Hepatocyte (in vitro differentiated cells): ENCODE measurements around the gene APOE. TPM values are rescaled to one million over a fixed set of nuclear protein-coding genes. Genes with fewer than 3 reads are reported as not detected.

Experiments used
- DNase-seq: peaks from one replicate; pipeline ENCODE4 v3.0.0-alpha.2; 2016; ENCODE audit warnings: low spot score
- H2AFZ ChIP-seq: fragments of 200-600 bp; sonication (generic); 2 replicates; pipeline ENCODE4 v1.6.0; 2016; ENCODE audit warnings: antibody characterized with exemption, mild to moderate bottlenecking
- H3K27ac ChIP-seq: fragments of 200-600 bp; sonication (generic); 2 replicates; pipeline ENCODE4 v1.5.1; 2016; ENCODE audit warnings: mild to moderate bottlenecking
- H3K27me3 ChIP-seq: fragments of 200-600 bp; sonication (generic); 2 replicates; pipeline ENCODE4 v1.6.1; 2016
- H3K36me3 ChIP-seq: fragments of 200-600 bp; sonication (generic); replicated peaks from 2 replicates; pipeline ENCODE4 v1.5.1; 2016; ENCODE audit warnings: low read depth; ENCODE audit not compliant: insufficient read depth
- H3K4me1 ChIP-seq: fragments of 200-600 bp; sonication (generic); 2 replicates; pipeline ENCODE4 v1.5.1; 2016; ENCODE audit warnings: mild to moderate bottlenecking, moderate library complexity; ENCODE audit not compliant: insufficient read depth
- H3K4me2 ChIP-seq: fragments of 200-600 bp; sonication (generic); 2 replicates; pipeline ENCODE4 v1.6.0; 2016
- H3K4me3 ChIP-seq: fragments of 200-600 bp; sonication (generic); 2 replicates; pipeline ENCODE4 v1.5.1; 2016; ENCODE audit warnings: mild to moderate bottlenecking
- H3K79me2 ChIP-seq: fragments of 200-600 bp; sonication (generic); 2 replicates; pipeline ENCODE4 v1.6.0; 2017; ENCODE audit warnings: mild to moderate bottlenecking
- H3K9me2 ChIP-seq: fragments of 200-600 bp; sonication (generic); replicated peaks from 2 replicates; pipeline ENCODE4 v1.6.0; 2017; ENCODE audit warnings: mild to moderate bottlenecking; ENCODE audit not compliant: insufficient read depth
- H3K9me3 ChIP-seq: fragments of 200-600 bp; sonication (generic); 2 replicates; pipeline ENCODE4 v1.5.1; 2016; ENCODE audit warnings: low read depth, mild to moderate bottlenecking
- H4K20me1 ChIP-seq: fragments of 200-600 bp; sonication (generic); 2 replicates; pipeline ENCODE4 v1.6.0; 2016; ENCODE audit warnings: mild to moderate bottlenecking; ENCODE audit not compliant: insufficient read depth, poor library complexity, severe bottlenecking
- EZH2 ChIP-seq: fragments of 200-600 bp; sonication (generic); IDR thresholded peaks from 2 replicates; pipeline ENCODE4 v1.6.1; 2016; ENCODE audit warnings: antibody characterized with exemption, mild to moderate bottlenecking, borderline replicate concordance
- EZH2phosphoT487 ChIP-seq: fragments of 200-600 bp; sonication (generic); IDR thresholded peaks from one replicate; pipeline ENCODE4 v1.6.1; 2018; ENCODE audit warnings: antibody characterized with exemption, mild to moderate bottlenecking, low read depth, moderate library complexity; ENCODE audit not compliant: unreplicated experiment, severe bottlenecking
- WGBS: methylation state at CpG from one replicate; pipeline ENCODE4 v1.1.6; 2016; ENCODE audit warnings: low lambda C conversion rate; ENCODE audit errors: missing lambda C conversion rate; 5-methylcytosine and 5-hydroxymethylcytosine counted together
- polyA plus RNA-seq: library from polyadenylated mRNA; unstranded; fragments of >200 nt; fragmentation: Nextera tagmentation; extraction: Ambion mirVana; gene quantifications from 2 replicates; pipeline ENCODE4 v1.2.1, GENCODE V29; 2016
- total RNA-seq: library from RNA; depleted of rRNA; stranded (reverse); fragments of >200 nt; gene quantifications from 2 replicates; pipeline ENCODE4 v1.2.3, GENCODE V29; 2014
- TF ChIP-seq, protein P1 (sequence below): fragments of 200-600 bp; sonication (generic); IDR thresholded peaks from 2 replicates; pipeline ENCODE4 v1.5.1; 2016; ENCODE audit warnings: antibody characterized with exemption, mild to moderate bottlenecking; ENCODE audit not compliant: poor library complexity

The APOE gene
- total and polyA plus RNA-seq, 2 experiments from 2014 or later = 3,946 to 4,019 TPM

DNA sequence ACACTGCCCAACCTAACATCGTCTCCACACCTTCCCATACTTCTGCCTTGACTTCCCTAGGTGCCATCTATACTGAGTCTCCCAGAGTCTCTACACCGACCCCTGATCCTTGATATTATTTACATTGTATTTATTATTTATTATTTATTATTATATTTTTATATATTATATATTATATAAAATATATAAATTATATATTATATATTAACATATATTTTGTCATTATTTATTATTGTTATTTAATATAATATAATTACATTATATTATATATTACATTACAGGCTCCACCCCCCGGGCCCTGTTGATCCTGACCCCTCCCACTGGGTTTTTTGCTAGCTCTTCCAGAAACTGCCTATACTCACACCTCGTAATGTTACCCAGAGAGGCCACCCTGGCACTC is 32.9 kb upstream of the APOE start:
- TF ChIP-seq, protein P1, sequence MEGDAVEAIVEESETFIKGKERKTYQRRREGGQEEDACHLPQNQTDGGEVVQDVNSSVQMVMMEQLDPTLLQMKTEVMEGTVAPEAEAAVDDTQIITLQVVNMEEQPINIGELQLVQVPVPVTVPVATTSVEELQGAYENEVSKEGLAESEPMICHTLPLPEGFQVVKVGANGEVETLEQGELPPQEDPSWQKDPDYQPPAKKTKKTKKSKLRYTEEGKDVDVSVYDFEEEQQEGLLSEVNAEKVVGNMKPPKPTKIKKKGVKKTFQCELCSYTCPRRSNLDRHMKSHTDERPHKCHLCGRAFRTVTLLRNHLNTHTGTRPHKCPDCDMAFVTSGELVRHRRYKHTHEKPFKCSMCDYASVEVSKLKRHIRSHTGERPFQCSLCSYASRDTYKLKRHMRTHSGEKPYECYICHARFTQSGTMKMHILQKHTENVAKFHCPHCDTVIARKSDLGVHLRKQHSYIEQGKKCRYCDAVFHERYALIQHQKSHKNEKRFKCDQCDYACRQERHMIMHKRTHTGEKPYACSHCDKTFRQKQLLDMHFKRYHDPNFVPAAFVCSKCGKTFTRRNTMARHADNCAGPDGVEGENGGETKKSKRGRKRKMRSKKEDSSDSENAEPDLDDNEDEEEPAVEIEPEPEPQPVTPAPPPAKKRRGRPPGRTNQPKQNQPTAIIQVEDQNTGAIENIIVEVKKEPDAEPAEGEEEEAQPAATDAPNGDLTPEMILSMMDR = no peak
- TF ChIP-seq EZH2phosphoT487 (no peak), EZH2 (no peak)
- WGBS = 94% methylated on average over 4 of the region's 4 CpGs
- no peaks in the 10 kb centered on the region for H3K9me3 ChIP-seq
- DNase-seq = no peak
- peaks cover 5% of the 10 kb centered on the region for H3K4me1 ChIP-seq
- H2AFZ ChIP-seq = no peak overlapping the region
- no peak overlapping the region for H3K4me2 ChIP-seq
- no peaks in the 10 kb centered on the region for H3K9me2 ChIP-seq
- H3K79me2 ChIP-seq = peaks cover 17% of the 10 kb centered on the region
- H3K27ac ChIP-seq = no peak overlapping the region
- no peak overlapping the region for H3K4me3 ChIP-seq
- H3K27me3 ChIP-seq = no peaks in the 10 kb centered on the region
- H4K20me1 ChIP-seq = peaks cover 4% of the 10 kb centered on the region
- H3K36me3 ChIP-seq = no peaks in the 10 kb centered on the region

DNA sequence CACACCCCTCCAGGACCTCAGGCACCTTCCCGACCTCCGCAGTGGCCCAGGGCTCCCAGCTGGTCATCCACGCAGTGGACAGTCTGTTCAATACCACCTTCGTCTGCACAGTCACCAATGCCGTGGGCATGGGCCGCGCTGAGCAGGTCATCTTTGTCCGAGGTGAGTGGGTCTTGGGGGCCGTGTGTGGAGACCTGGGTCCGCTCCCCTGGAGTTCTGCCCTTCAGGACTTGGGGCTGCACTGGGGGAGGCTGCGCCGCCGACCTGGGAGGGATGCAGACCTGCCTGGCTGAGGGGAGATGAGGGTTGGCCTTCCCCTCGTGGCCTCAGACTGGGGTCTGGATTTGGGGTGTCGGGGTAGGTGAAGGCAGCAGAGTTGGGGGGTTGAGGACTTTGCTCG is 31.3 kb upstream of the APOE start:
- TF ChIP-seq, protein P1 = no peak
- no peak for TF ChIP-seq EZH2
- no peak for TF ChIP-seq EZH2phosphoT487
- peaks cover 4% of the 10 kb centered on the region for H4K20me1 ChIP-seq
- no peak overlapping the region for H3K27ac ChIP-seq
- 97% methylated on average over 16 of the region's 16 CpGs for WGBS
- no peaks in the 10 kb centered on the region for H3K36me3 ChIP-seq
- no peaks in the 10 kb centered on the region for H3K27me3 ChIP-seq
- H3K4me3 ChIP-seq = no peak overlapping the region
- H2AFZ ChIP-seq = no peak overlapping the region
- no peak overlapping the region for H3K4me2 ChIP-seq
- H3K79me2 ChIP-seq = peaks cover 17% of the 10 kb centered on the region
- no peak for DNase-seq
- peaks cover 5% of the 10 kb centered on the region for H3K4me1 ChIP-seq
- H3K9me2 ChIP-seq = no peaks in the 10 kb centered on the region
- no peaks in the 10 kb centered on the region for H3K9me3 ChIP-seq

DNA sequence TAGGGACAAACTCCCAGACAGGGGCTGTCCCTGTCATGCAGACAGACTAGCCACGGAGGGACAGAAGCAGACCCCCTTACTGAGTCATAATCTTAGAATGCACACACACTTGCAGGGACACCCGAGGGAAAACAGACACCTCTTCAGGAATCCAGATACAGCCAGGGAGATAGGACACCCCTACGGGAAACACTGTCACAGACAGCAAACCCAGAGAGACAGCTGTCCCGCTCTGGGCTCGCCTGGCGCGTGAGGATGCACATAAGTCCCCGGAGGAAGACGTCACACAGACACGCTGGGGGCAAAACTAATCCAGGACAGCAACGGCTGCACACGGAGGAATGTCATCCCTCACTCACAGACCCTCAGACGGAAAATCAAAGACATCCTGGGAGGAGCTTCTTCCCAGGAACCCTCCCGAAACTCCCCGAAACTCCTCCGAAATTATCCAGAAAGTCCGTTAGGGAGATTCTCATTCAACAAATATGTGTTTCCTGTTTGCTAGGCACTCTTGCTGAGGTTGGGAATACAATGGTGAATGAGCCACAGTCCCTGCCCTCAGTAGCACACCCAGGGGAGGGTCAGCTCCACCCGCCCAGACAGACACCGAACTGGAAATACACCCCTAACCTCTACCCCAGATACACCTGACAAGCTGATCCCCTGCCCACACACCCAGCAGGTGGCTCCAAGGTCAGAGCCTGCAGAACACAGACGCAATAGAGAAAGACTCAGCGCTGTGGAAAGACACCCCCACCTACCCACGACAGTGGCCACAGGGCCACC is 29.7 kb upstream of the APOE start:
- Histone ChIP-seq H3K36me3 (no peaks in the 10 kb centered on the region), H2AFZ (no peak overlapping the region), H4K20me1 (peaks cover 4% of the 10 kb centered on the region), H3K79me2 (peaks cover 16% of the 10 kb centered on the region), H3K4me2 (no peak overlapping the region), H3K9me2 (no peaks in the 10 kb centered on the region), H3K27ac (no peak overlapping the region), H3K9me3 (no peaks in the 10 kb centered on the region), H3K27me3 (no peaks in the 10 kb centered on the region), H3K4me1 (peaks cover 2% of the 10 kb centered on the region), H3K4me3 (no peak overlapping the region)
- 70% methylated on average over 22 of the region's 22 CpGs for WGBS
- DNase-seq = no peak
- TF ChIP-seq EZH2phosphoT487 (no peak), EZH2 (no peak)
- TF ChIP-seq, protein P1 = no peak
